Liver (tissue), 9 donors: Measurements from ENCODE around the gene HNRNPR. TPM values are rescaled to one million over a fixed set of nuclear protein-coding genes. Genes with fewer than 3 reads are reported as not detected.

Experiments used
- DNase-seq: peaks from one replicate; pipeline ENCODE4 v3.0.0-alpha.2; 2017; ENCODE audit warnings: low spot score
- H3K27ac ChIP-seq, 2 donors: one replicate each; pipeline ENCODE4 v1.7.0; 2013; ENCODE audit warnings: inconsistent platforms in 2 of 2, low read length in 2 of 2, control low read depth in 1 of 2, low read depth in 1 of 2, mild to moderate bottlenecking in 1 of 2
- H3K27me3 ChIP-seq, 4 donors: one replicate each; pipeline versions ENCODE4 v1.6.1 to v1.7.0; 2013; ENCODE audit warnings: low read length in 3 of 4, inconsistent platforms in 1 of 4, mild to moderate bottlenecking in 1 of 4, moderate library complexity in 1 of 4; ENCODE audit not compliant: control insufficient read depth in 4 of 4, insufficient read depth in 4 of 4
- H3K36me3 ChIP-seq, 4 donors: one replicate each; pipeline versions ENCODE4 v1.6.1 to v1.7.0; 2013; ENCODE audit warnings: low read length in 3 of 4, mild to moderate bottlenecking in 3 of 4, low read depth in 1 of 4, moderate library complexity in 1 of 4; ENCODE audit not compliant: control insufficient read depth in 4 of 4, insufficient read depth in 3 of 4
- H3K4me1 ChIP-seq, 4 donors: one replicate each; pipeline versions ENCODE4 v1.6.1 to v1.7.0; 2013; ENCODE audit warnings: low read length in 3 of 4, mild to moderate bottlenecking in 3 of 4, moderate library complexity in 1 of 4; ENCODE audit not compliant: control insufficient read depth in 4 of 4, insufficient read depth in 4 of 4
- H3K4me3 ChIP-seq, 3 donors: one replicate each; pipeline versions ENCODE4 v1.6.1 to v1.7.0; 2013; ENCODE audit warnings: low read length in 3 of 3, control low read depth in 1 of 3, low read depth in 1 of 3, mild to moderate bottlenecking in 1 of 3
- H3K9ac ChIP-seq, 2 donors: one replicate each; pipeline ENCODE4 v1.7.0; 2013; ENCODE audit warnings: low read length in 2 of 2, mild to moderate bottlenecking in 2 of 2, moderate library complexity in 2 of 2, control low read depth in 1 of 2, low read depth in 1 of 2
- H3K9me3 ChIP-seq, 4 donors: one replicate each; pipeline versions ENCODE4 v1.6.1 to v1.7.0; 2013; ENCODE audit warnings: low read length in 3 of 4; ENCODE audit not compliant: control insufficient read depth in 4 of 4
- ATF3 ChIP-seq: IDR thresholded peaks from 2 replicates; pipeline ENCODE4 v1.6.1; 2016; ENCODE audit warnings: antibody characterized with exemption
- CTCF ChIP-seq: fragments of 150-350 bp; IDR thresholded peaks from 2 replicates; pipeline ENCODE4 v1.5.1; 2017; ENCODE audit warnings: improper control_type of control experiment, low read depth, low read length; ENCODE audit not compliant: missing input control
- EGR1 ChIP-seq, 2 donors: IDR thresholded peaks; 2 replicates each; pipeline ENCODE4 v1.6.1; 2016 to 2018; ENCODE audit warnings: antibody characterized with exemption in 2 of 2, low read depth in 2 of 2
- FOXA1 ChIP-seq: IDR thresholded peaks from 2 replicates; pipeline ENCODE4 v1.6.1; 2016; ENCODE audit warnings: antibody characterized with exemption
- HNF4G ChIP-seq: IDR thresholded peaks from 2 replicates; pipeline ENCODE4 v1.6.1; 2016; ENCODE audit warnings: antibody characterized with exemption
- JUND ChIP-seq, 2 donors: IDR thresholded peaks; 2 replicates each; pipeline ENCODE4 v1.6.1; 2016; ENCODE audit warnings: antibody characterized with exemption in 2 of 2
- NR2F2 ChIP-seq: IDR thresholded peaks from 2 replicates; pipeline ENCODE4 v1.6.1; 2016; ENCODE audit warnings: antibody characterized with exemption
- RAD21 ChIP-seq, 2 donors: IDR thresholded peaks; 2 replicates each; pipeline ENCODE4 v1.6.1; 2016; ENCODE audit warnings: antibody characterized with exemption in 2 of 2, mild to moderate bottlenecking in 2 of 2
- REST ChIP-seq: IDR thresholded peaks from 2 replicates; pipeline ENCODE4 v1.6.1; 2016; ENCODE audit warnings: antibody characterized with exemption, mild to moderate bottlenecking
- RXRA ChIP-seq, 2 donors: IDR thresholded peaks; 2 replicates each; pipeline ENCODE4 v1.6.1; 2017 to 2018; ENCODE audit warnings: antibody characterized with exemption in 2 of 2, mild to moderate bottlenecking in 1 of 2
- SP1 ChIP-seq: IDR thresholded peaks from 2 replicates; pipeline ENCODE4 v1.6.1; 2018; ENCODE audit warnings: antibody characterized with exemption, mild to moderate bottlenecking
- YY1 ChIP-seq: IDR thresholded peaks from 2 replicates; pipeline ENCODE4 v1.6.1; 2016; ENCODE audit warnings: antibody characterized with exemption, mild to moderate bottlenecking
- ZBTB33 ChIP-seq: IDR thresholded peaks from 2 replicates; pipeline ENCODE4 v1.6.1; 2016; ENCODE audit warnings: antibody characterized with exemption
- WGBS: extraction: QIAGEN DNeasy Blood & Tissue Kit; methylation state at CpG from one replicate; pipeline ENCODE4 v1.1.7; 2013; 5-methylcytosine and 5-hydroxymethylcytosine counted together
- polyA plus RNA-seq, 2 donors: library from polyadenylated mRNA; stranded (reverse) in 1 of 2; unstranded in 1 of 2; fragments of 200-250 nt in 1 of 2; fragments of >200 nt in 1 of 2; fragmentation: Nextera tagmentation in 1 of 2; extraction: Ambion mirVana in 1 of 2; gene quantifications; one replicate each; pipeline versions ENCODE4 v1.2.1 to v1.2.3, GENCODE V29; 2013 to 2015
- total RNA-seq, 2 donors: library from RNA; depleted of rRNA; stranded (reverse); fragments of >200 nt; gene quantifications; one replicate each; pipeline ENCODE4 v1.2.3, GENCODE V29; 2014
- donor health status: healthy.
- donor health status: healthy.
- donor health status: healthy.
- donor health status: healthy.
- donor health status: healthy.

The HNRNPR gene
- total and polyA plus RNA-seq, 4 donors: 31.2 to 57.0 (median 38.4) TPM

GRCh38 chr1:23367791-23368561 is 23.9 kb upstream of the HNRNPR start (continued):
- TF ChIP-seq CTCF: no peak
- TF ChIP-seq ATF3: no peak
- TF ChIP-seq JUND (IDR thresholded peaks at IDR 0.05): peak in 1 of 2 donors; percentile 39
- peak; percentile 84 for TF ChIP-seq YY1
- TF ChIP-seq SP1: peak; percentile 93
- peak; percentile 89 for TF ChIP-seq NR2F2
- no peak for TF ChIP-seq HNF4G
- peak in 1 of 2 donors; percentile 57 for TF ChIP-seq RAD21 (IDR thresholded peaks at IDR 0.05)
- TF ChIP-seq EGR1 (IDR thresholded peaks at IDR 0.05; ENCODE audit: low read depth in 2 of 2): peak in 1 of 2 donors; percentile 49

- Histone ChIP-seq H3K9me3 (peaks cover 9 to 18% (median 14%) of the 10 kb centered on the region in 4 donors), H3K4me1 (peaks cover 3 to 34% (median 27%) of the 10 kb centered on the region in 4 donors), H3K27me3 (no peaks in the 10 kb centered on the region), H3K27ac (peak overlapping the region; percentile 100), H3K36me3 (peaks cover 3 to 19% (median 17%) of the 10 kb centered on the region in 4 donors), H3K4me3 (peak overlapping the region; percentile 66 to 83 (median 81)), H3K9ac (peak overlapping the region in 1 of 2 donors; percentile 80)
- no peak for DNase-seq
- 64% methylated on average over 9 of the region's 9 CpGs for WGBS
- no peak for TF ChIP-seq ATF3
- no peak for TF ChIP-seq JUND (IDR thresholded peaks at IDR 0.05)
Measured at GRCh38 chr1:23367451-23367790, 23.3 kb upstream of the HNRNPR start.

GRCh38 chr1:23366598-23366997 is 22.5 kb upstream of the HNRNPR start:
- no peak overlapping the region for H3K27ac ChIP-seq

More at GRCh38 chr1:23366598-23366997, 22.5 kb upstream of the HNRNPR start:
- no peaks in the 10 kb centered on the region for H3K27me3 ChIP-seq
- H3K4me3 ChIP-seq: no peak overlapping the region
- WGBS: 91% methylated on average over 5 of the region's 5 CpGs
- peaks cover 17 to 26% (median 21%) of the 10 kb centered on the region in 4 donors for H3K9me3 ChIP-seq
- TF ChIP-seq RXRA (IDR thresholded peaks at IDR 0.05) (no peak), FOXA1 (no peak), REST (no peak), ZBTB33 (no peak)
- peaks cover 8 to 27% (median 25%) of the 10 kb centered on the region in 4 donors for H3K36me3 ChIP-seq
- no peak for DNase-seq
- no peak overlapping the region for H3K9ac ChIP-seq
- H3K4me1 ChIP-seq: peaks cover 3 to 34% (median 27%) of the 10 kb centered on the region in 4 donors
